C4-2B (cell line): ENCODE data around the gene MARS1.

ENCODE experiments used
- CTCF ChIP-seq: fragments of 450-650 bp; conservative IDR thresholded peaks from 2 replicates; pipeline ENCODE4 v1.5.1; 2017; ENCODE audit warnings: mild to moderate bottlenecking
- ZFX ChIP-seq: fragments of 450-650 bp; IDR thresholded peaks from 2 replicates; pipeline ENCODE4 v1.6.1; 2017

GRCh38 chr12:57526477-57527126 is 38.7 kb downstream of the MARS1 start:
- no peak for TF ChIP-seq CTCF
- no peak for TF ChIP-seq ZFX
